ENCODE data around the gene UNC5C.

DNA sequence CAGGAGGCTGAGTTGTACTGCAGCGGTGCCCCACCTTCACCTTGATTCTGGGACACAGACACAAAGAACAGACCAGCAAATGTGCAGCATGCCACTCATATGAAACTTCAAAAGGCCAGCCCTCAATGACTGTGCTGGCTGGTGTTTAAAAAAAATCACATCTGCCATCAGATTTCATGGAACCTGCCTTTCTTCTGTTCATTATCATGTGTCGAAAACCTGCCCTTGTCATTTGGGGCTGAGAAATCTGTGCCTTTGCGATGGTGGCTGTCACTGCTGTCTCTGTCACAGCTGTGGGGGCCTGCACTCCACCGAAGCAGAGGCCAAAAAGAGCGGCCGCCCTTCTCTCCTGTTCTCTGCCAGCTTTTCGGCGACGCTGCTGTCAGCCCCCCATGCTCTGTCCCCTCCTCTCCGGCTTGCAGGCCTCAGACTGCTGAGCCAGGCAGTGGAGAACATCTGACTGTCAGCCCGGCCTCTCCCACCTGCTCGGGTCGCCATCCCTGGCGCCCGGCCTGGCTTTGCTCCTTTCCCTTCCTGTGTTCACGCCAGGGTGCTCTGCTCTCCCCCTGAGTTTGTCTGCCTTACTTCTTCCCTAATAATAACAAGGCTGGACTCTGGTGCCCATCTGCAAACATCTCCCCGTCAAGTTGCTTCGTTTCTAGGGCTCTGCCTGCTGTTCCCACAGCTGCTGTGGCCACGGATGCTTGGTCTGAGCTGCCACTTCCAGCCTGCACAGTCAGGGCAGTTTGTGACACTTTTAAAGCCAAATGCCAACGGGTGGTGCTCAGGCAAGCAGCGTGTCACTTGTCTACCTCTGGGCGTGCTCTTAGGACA is 355.2 kb downstream of the UNC5C start:
- TF ChIP-seq, protein P1, sequence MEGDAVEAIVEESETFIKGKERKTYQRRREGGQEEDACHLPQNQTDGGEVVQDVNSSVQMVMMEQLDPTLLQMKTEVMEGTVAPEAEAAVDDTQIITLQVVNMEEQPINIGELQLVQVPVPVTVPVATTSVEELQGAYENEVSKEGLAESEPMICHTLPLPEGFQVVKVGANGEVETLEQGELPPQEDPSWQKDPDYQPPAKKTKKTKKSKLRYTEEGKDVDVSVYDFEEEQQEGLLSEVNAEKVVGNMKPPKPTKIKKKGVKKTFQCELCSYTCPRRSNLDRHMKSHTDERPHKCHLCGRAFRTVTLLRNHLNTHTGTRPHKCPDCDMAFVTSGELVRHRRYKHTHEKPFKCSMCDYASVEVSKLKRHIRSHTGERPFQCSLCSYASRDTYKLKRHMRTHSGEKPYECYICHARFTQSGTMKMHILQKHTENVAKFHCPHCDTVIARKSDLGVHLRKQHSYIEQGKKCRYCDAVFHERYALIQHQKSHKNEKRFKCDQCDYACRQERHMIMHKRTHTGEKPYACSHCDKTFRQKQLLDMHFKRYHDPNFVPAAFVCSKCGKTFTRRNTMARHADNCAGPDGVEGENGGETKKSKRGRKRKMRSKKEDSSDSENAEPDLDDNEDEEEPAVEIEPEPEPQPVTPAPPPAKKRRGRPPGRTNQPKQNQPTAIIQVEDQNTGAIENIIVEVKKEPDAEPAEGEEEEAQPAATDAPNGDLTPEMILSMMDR (IDR thresholded peaks at IDR 0.05), result no peak
- no peak for TF ChIP-seq POLR2A (IDR thresholded peaks at IDR 0.05)
